PC-9 (cell line): ENCODE measurements around the gene CEP112. TPM values are rescaled to one million over a fixed set of nuclear protein-coding genes. Genes with fewer than 3 reads are reported as not detected.
A peak's percentile ranks its signal among the peaks of the same experiment; 100 is the strongest.

Experiments used
- BruUV-seq: library from RNA; stranded (reverse); fragments of 400-500 nt; replicated peaks from 2 replicates; lab custom pipeline; 2021; lab: Mats Ljungman, UMichigan
- CTCF ChIA-PET: fragments of 300-600 bp; sonication (Branson Sonifier 250); formaldehyde crosslinking; loops from one replicate; lab custom pipeline; 2022; ENCODE audit warnings: antibody characterized with exemption; lab: Charles Lee
- POLR2A ChIA-PET: fragments of 300-600 bp; sonication (Branson Sonifier 250); formaldehyde crosslinking; loops from one replicate; lab custom pipeline; 2022; ENCODE audit warnings: antibody characterized with exemption; ENCODE audit not compliant: unreplicated experiment; lab: Charles Lee
- DNase-seq, 2 experiments: peaks; one replicate each; pipeline versions ENCODE4 v3.0.0 to v3.0.0-alpha.2; 2015 to 2022; ENCODE audit warnings: mixed read lengths in 1 of 2
- H2AFZ ChIP-seq: fragments of 200-600 bp; sonication (generic); 2 replicates; pipeline ENCODE4 v1.8.1; 2017; ENCODE audit warnings: antibody characterized with exemption
- H3F3A ChIP-seq: fragments of 200-600 bp; sonication (generic); 2 replicates; pipeline ENCODE4 v1.8.1; 2017; ENCODE audit warnings: antibody characterized with exemption, mild to moderate bottlenecking, low read depth; ENCODE audit not compliant: insufficient read depth
- H3K27ac ChIP-seq: fragments of 200-600 bp; sonication (generic); 2 replicates; pipeline ENCODE4 v1.6.1; 2016; ENCODE audit warnings: mixed run types
- H3K27me3 ChIP-seq: fragments of 200-600 bp; sonication (generic); 2 replicates; pipeline ENCODE4 v1.6.1; 2016; ENCODE audit warnings: low read depth, mixed run types; ENCODE audit not compliant: insufficient read depth
- H3K36me3 ChIP-seq: fragments of 200-600 bp; sonication (generic); 2 replicates; pipeline ENCODE4 v1.6.1; 2016; ENCODE audit warnings: low read depth, mixed run types
- H3K4me1 ChIP-seq: fragments of 200-600 bp; sonication (generic); replicated peaks from 2 replicates; pipeline ENCODE4 v1.6.1; 2016; ENCODE audit warnings: mixed run types; ENCODE audit not compliant: insufficient read depth
- H3K4me2 ChIP-seq: fragments of 200-600 bp; sonication (generic); 2 replicates; pipeline ENCODE4 v1.6.1; 2017; ENCODE audit warnings: mixed run types
- H3K4me3 ChIP-seq: fragments of 200-600 bp; sonication (generic); 2 replicates; pipeline ENCODE4 v1.6.1; 2016; ENCODE audit warnings: mixed run types
- H3K79me2 ChIP-seq: fragments of 200-600 bp; sonication (generic); 2 replicates; pipeline ENCODE4 v1.6.1; 2017; ENCODE audit warnings: low read depth, mixed run types
- H3K9me2 ChIP-seq: fragments of 200-600 bp; sonication (generic); 2 replicates; pipeline ENCODE4 v1.8.1; 2017; ENCODE audit warnings: mild to moderate bottlenecking; ENCODE audit not compliant: insufficient read depth
- H3K9me3 ChIP-seq: fragments of 200-600 bp; sonication (generic); 2 replicates; pipeline ENCODE4 v1.8.1; 2016; ENCODE audit warnings: low read depth; ENCODE audit not compliant: insufficient read depth
- H4K20me1 ChIP-seq: fragments of 200-600 bp; sonication (generic); 2 replicates; pipeline ENCODE4 v1.8.1; 2017; ENCODE audit not compliant: insufficient read depth
- CTCF ChIP-seq: fragments of 200-600 bp; sonication (generic); conservative IDR thresholded peaks from 2 replicates; pipeline ENCODE4 v1.6.1; 2017; ENCODE audit warnings: mixed run types, antibody characterized with exemption, mild to moderate bottlenecking, moderate library complexity
- EZH2 ChIP-seq: fragments of 200-600 bp; sonication (generic); IDR thresholded peaks from 2 replicates; pipeline ENCODE4 v1.8.0; 2017; ENCODE audit warnings: antibody characterized with exemption, low read depth
- intact Hi-C: fragments of 100-400 bp; cut with micrococcal nuclease; formaldehyde crosslinking; loops from one replicate; pipeline ENCODE4 v1.10.0; 2022; ENCODE audit not compliant: unreplicated experiment
- total RNA-seq: library from RNA; stranded (reverse); gene quantifications from 2 replicates; pipeline ENCODE4 v1.2.3, GENCODE V29; 2021

The CEP112 gene
- total RNA-seq, 1 experiment from 2014 or later: 4.3 TPM

- H3K4me1 ChIP-seq: peaks cover 37% of the 10 kb centered on the region
- H3K36me3 ChIP-seq: no peaks in the 10 kb centered on the region
- H3K9me2 ChIP-seq: no peaks in the 10 kb centered on the region
- CTCF ChIA-PET: no interaction called here
- intact Hi-C loops: no loop called here
- H3F3A ChIP-seq: peaks cover 34% of the 10 kb centered on the region
- H3K9me3 ChIP-seq: no peaks in the 10 kb centered on the region
- peak overlapping the region; percentile 52 for H3K4me2 ChIP-seq
- H3K27ac ChIP-seq: peak overlapping the region; percentile 76
- H3K27me3 ChIP-seq: no peaks in the 10 kb centered on the region
- POLR2A ChIA-PET: no interaction called here
- no peak overlapping the region for H3K4me3 ChIP-seq
- H4K20me1 ChIP-seq: no peaks in the 10 kb centered on the region
- no peak for TF ChIP-seq CTCF
- no peak for TF ChIP-seq EZH2
- peak in 1 of 2 experiments; percentile 82 for DNase-seq
- BruUV-seq: no TSS peak
- H3K79me2 ChIP-seq: no peaks in the 10 kb centered on the region
- H2AFZ ChIP-seq: no peak overlapping the region
Measured at GRCh38 chr17:65633988-65634387, 557.9 kb downstream of the CEP112 start.

GRCh38 chr17:65633146-65633881 lies 558.6 kb downstream of the CEP112 start:
- H2AFZ ChIP-seq: no peak overlapping the region
- H3K9me2 ChIP-seq: no peaks in the 10 kb centered on the region
- no TSS peak for BruUV-seq
- no peaks in the 10 kb centered on the region for H3K79me2 ChIP-seq
- TF ChIP-seq EZH2 (no peak), CTCF (no peak)
- no peak overlapping the region for H3K4me3 ChIP-seq
- peak overlapping the region; percentile 52 for H3K4me2 ChIP-seq
- no peaks in the 10 kb centered on the region for H4K20me1 ChIP-seq
- no peaks in the 10 kb centered on the region for H3K9me3 ChIP-seq
- peaks cover 41% of the 10 kb centered on the region for H3F3A ChIP-seq
- peaks cover 43% of the 10 kb centered on the region for H3K4me1 ChIP-seq
- H3K27ac ChIP-seq: peak overlapping the region; percentile 76
- CTCF ChIA-PET: no interaction called here
- DNase-seq: peak in 1 of 2 experiments; percentile 61
- POLR2A ChIA-PET: interaction anchor here (0.6 to 1.0 kb wide), 2 partner anchors 19 to 441 kb away, joined by 4 read pairs; no protein-coding TSS in a partner anchor
- H3K27me3 ChIP-seq: no peaks in the 10 kb centered on the region
- intact Hi-C loops: no loop called here
- H3K36me3 ChIP-seq: no peaks in the 10 kb centered on the region

GRCh38 chr17:65630502-65630901 lies 561.4 kb downstream of the CEP112 start:
- no peaks in the 10 kb centered on the region for H3K36me3 ChIP-seq
- peaks cover 49% of the 10 kb centered on the region for H3F3A ChIP-seq
- no peak for TF ChIP-seq EZH2
- no peak for TF ChIP-seq CTCF
- H3K79me2 ChIP-seq: no peaks in the 10 kb centered on the region
- H3K4me2 ChIP-seq: no peak overlapping the region
- H3K4me1 ChIP-seq: peaks cover 58% of the 10 kb centered on the region
- BruUV-seq: no TSS peak
- no peak overlapping the region for H3K4me3 ChIP-seq
- no peaks in the 10 kb centered on the region for H3K9me3 ChIP-seq
- POLR2A ChIA-PET: no interaction called here
- H2AFZ ChIP-seq: no peak overlapping the region
- H3K9me2 ChIP-seq: no peaks in the 10 kb centered on the region
- no peak overlapping the region for H3K27ac ChIP-seq
- CTCF ChIA-PET: no interaction called here
- H4K20me1 ChIP-seq: no peaks in the 10 kb centered on the region
- H3K27me3 ChIP-seq: no peaks in the 10 kb centered on the region
- DNase-seq: no peak
- intact Hi-C loops: no loop called here
